ENCODE results near the gene LMBR1L. TPM values are rescaled to one million over a fixed set of nuclear protein-coding genes. Genes with fewer than 3 reads are reported as not detected.

Gene LMBR1L
- total and polyA plus RNA-seq, 8 donors = 12.9 to 76.5 (median 22.7) TPM

DNA sequence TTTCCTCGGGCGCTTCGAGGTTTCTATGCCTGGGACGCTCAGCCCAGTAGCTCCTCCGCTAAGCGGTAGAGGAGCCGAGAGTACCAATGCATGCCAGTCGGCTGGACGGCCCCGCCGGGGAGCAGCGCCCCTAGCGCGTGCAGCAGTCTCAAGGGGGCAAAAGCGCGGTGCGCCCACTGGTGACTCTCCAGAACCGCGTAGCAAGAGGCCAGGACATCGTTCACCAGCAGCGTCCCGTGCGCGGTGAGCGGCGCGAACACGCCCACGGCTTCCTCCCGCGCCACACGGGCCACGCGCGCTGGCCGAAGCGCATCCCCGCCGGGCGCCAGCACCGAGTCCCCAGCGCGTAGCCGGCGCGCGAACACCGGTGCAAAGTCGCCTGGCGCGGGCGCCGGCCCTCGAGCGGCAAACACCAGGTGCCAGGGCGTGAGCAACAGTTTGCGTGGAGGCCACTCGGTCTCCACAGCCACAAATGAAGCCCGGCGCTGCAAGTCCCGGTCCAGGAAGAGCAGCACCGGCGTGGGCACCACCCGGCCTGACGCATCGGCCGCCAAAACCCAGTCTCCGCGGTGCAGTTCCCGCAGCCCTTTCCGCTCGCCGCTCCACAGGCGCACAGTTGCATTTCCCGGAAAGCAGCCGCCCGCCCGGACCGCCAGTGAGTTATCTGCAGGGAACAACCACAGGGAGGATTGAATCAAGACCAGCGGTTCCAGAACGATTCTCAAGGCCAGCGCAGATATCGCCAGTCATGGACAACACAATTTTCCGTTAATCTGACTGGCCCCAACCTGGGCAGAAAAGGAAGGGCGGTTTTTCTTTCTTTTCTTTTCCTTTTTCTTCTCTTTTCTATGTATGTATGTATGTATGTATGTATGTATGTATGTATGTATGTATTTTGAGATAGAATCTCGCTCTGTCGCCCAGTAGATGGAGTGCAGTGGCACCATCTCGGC, 20.6 kb downstream of the LMBR1L start:
- FAIRE-seq = no peak
- TF ChIP-seq, protein P1, sequence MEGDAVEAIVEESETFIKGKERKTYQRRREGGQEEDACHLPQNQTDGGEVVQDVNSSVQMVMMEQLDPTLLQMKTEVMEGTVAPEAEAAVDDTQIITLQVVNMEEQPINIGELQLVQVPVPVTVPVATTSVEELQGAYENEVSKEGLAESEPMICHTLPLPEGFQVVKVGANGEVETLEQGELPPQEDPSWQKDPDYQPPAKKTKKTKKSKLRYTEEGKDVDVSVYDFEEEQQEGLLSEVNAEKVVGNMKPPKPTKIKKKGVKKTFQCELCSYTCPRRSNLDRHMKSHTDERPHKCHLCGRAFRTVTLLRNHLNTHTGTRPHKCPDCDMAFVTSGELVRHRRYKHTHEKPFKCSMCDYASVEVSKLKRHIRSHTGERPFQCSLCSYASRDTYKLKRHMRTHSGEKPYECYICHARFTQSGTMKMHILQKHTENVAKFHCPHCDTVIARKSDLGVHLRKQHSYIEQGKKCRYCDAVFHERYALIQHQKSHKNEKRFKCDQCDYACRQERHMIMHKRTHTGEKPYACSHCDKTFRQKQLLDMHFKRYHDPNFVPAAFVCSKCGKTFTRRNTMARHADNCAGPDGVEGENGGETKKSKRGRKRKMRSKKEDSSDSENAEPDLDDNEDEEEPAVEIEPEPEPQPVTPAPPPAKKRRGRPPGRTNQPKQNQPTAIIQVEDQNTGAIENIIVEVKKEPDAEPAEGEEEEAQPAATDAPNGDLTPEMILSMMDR (IDR thresholded peaks at IDR 0.05) = no peak
- Histone ChIP-seq H3K4me3 (peak overlapping the region in 2 of 4 donors; percentile 3 to 39), H3K36me3 (no peaks in the 10 kb centered on the region), H3K27ac (no peak overlapping the region), H3K4me1 (peaks cover 0 to 22% (median 6%) of the 10 kb centered on the region in 3 donors), H3K27me3 (peaks cover 0 to 28% (median 4%) of the 10 kb centered on the region in 4 donors), H3K9me3 (no peaks in the 10 kb centered on the region)
- DNase-seq = peak in 2 of 6 donors; percentile 55 to 69
- ATAC-seq = peak in 2 of 4 donors; percentile 4 to 7
- intact Hi-C loops (cut with DNase I) = loop anchor here in 1 of 3 donors (5.0 kb wide), 1 partner anchor 147 kb away; no protein-coding TSS in a partner anchor
- WGBS, 2 donors = 2% methylated on average over 88 of the region's 88 CpGs

- no peaks in the 10 kb centered on the region for H3K9me3 ChIP-seq
- no peak overlapping the region for H3K27ac ChIP-seq
- H3K4me1 ChIP-seq = peaks cover 0 to 14% (median 6%) of the 10 kb centered on the region in 3 donors
- H3K4me3 ChIP-seq = no peak overlapping the region
- intact Hi-C loops (cut with DNase I) = loop anchor here in 1 of 3 donors (5.0 kb wide), 1 partner anchor 148 kb away; no protein-coding TSS in a partner anchor
- 42 to 46% methylated on average over 6 of the region's 6 CpGs for WGBS, 2 donors
- DNase-seq = no peak
- H3K27me3 ChIP-seq = peaks cover 0 to 28% (median 4%) of the 10 kb centered on the region in 4 donors
- no peak for ATAC-seq
- H3K36me3 ChIP-seq = no peaks in the 10 kb centered on the region
- TF ChIP-seq, protein P1 (IDR thresholded peaks at IDR 0.05) = no peak
- no peak for FAIRE-seq
Measured at GRCh38 chr12:49088932-49089330, 21.7 kb downstream of the LMBR1L start.

DNA sequence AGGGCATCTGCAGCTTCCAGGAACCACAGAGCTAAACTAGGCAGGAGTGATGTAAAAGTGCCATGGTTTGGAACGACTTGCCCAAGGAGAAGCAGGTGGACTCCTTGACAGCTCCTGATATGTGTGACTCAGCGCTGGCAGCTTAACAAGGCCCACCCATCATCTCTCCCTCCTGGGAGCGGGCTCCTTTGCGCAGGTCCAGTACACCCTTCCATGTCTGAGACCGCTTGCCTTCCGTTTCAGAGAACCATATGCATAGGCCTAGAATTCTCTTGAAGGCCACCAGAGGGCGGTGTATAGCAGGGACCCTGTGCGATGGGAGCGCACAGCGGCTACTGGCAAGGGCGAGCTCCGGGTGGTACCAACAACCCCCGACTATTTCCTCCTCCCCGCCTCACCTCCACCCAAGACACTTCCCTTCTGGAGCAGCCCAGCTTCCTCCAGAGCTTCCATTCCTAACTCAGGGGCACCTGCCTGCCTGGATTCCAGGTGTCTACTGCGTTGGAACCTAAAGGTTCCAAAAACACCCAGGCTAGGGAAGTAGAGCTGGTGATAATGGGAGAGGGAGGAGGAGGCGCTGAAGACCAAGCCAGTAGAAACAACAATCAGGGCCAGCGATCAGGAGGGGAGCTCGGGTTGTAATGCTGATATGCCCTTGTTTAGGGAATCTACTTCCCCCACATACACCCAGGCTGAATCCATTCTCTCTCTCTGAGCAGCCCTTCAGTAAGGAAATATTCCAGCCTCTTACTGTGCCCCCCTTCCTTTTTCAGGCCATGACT, 22.3 kb downstream of the LMBR1L start:
- ATAC-seq (peak; percentile 93 to 97 (median 95)), DNase-seq (peak; percentile 71 to 92 (median 76)), FAIRE-seq (no peak)
- no peaks in the 10 kb centered on the region for H3K36me3 ChIP-seq
- no peak overlapping the region for H3K4me3 ChIP-seq
- peaks cover 0 to 14% (median 6%) of the 10 kb centered on the region in 3 donors for H3K4me1 ChIP-seq
- WGBS, 2 donors = 1 to 2% methylated on average over 18 of the region's 18 CpGs
- peaks cover 0 to 28% (median 4%) of the 10 kb centered on the region in 4 donors for H3K27me3 ChIP-seq
- H3K27ac ChIP-seq = no peak overlapping the region
- TF ChIP-seq, protein P1 (IDR thresholded peaks at IDR 0.05) = peak; percentile 79 to 90 (median 84)
- intact Hi-C loops (cut with DNase I) = loop anchor here in 1 of 3 donors (5.0 kb wide), 1 partner anchor 149 kb away; no protein-coding TSS in a partner anchor
- H3K9me3 ChIP-seq = no peaks in the 10 kb centered on the region

DNA sequence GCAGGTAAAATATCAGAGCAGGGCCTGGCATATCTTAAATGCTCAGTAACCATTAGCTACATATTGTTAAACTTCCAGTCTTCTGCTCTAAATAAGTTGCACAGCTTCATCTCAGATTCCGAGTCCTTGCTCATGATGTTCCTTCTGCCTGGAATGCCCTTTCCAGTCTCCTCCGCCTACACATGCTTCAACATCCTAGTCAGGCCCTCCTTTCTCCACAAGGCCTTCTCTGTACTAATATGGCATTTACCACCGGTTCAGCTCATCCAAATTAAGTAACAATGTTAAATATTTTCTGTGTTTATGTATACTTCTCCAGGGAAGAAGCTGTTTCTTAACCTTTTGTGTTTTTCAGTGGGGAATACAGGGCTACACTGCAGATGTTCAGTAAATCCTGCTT, 24.5 kb downstream of the LMBR1L start:
- H3K27ac ChIP-seq = no peak overlapping the region
- H3K9me3 ChIP-seq = no peaks in the 10 kb centered on the region
- no peak for FAIRE-seq
- TF ChIP-seq, protein P1 (IDR thresholded peaks at IDR 0.05) = no peak
- intact Hi-C loops (cut with DNase I) = loop anchor here in 1 of 3 donors (5.0 kb wide), 1 partner anchor 151 kb away; no protein-coding TSS in a partner anchor
- H3K27me3 ChIP-seq = peaks cover 0 to 15% (median 4%) of the 10 kb centered on the region in 4 donors
- H3K4me3 ChIP-seq = no peak overlapping the region
- no peak for ATAC-seq
- no peak for DNase-seq
- H3K4me1 ChIP-seq = peaks cover 0 to 10% (median 6%) of the 10 kb centered on the region in 3 donors
- 71 to 82% methylated on average over 3 of the region's 3 CpGs for WGBS, 2 donors
- no peaks in the 10 kb centered on the region for H3K36me3 ChIP-seq
